Measurements from ENCODE around the gene MAGI2. TPM values are rescaled to one million over a fixed set of nuclear protein-coding genes. Genes with fewer than 3 reads are reported as not detected.

MAGI2 gene
- total and polyA plus RNA-seq, 2 of the 13 experiments (the other 11 are each of a cell fraction or from before 2014, with no cell fraction given) = 1.5 to 3.8 TPM

DNA sequence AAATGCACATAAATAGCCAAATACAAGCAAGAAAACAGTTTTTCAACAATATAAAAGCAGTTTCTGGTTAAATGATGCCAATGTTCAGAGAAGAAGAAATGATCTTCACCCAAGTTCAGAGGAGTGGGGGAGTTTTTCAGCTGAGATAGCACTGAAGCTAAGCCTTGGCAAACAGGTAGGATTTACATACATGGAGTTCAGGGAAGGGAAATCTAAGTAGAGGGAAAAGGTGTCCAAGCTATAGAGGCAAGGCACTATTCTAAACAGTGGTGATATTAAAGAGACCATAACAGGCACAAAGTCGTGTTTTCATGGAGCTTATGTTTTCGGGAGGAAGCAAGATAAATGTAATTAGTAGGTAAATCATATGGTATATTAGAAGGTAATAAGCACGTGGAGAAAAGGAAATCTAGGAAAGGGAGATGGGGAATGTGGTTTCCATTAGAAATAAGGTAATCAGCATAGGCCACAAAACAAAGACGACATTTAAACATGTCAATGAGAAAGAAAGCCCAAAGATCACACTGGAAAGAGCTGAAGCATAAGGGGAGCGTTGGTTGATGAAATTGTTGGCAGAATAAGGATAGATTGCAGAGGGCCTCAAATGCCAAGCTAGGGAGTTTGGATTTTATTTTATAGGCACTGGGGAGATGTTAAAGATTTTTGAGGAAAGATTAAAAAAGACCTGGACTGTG is 704.3 kb downstream of the MAGI2 start:
- no peaks in the 10 kb centered on the region for H3K4me1 ChIP-seq (ENCODE audit: insufficient read depth, low read length)
- no peaks in the 10 kb centered on the region for H4K20me1 ChIP-seq (ENCODE audit: insufficient read depth, low read length)
- DNase-seq (ENCODE audit: low spot score) (no peak), FAIRE-seq (no peak), ATAC-seq (no peak)
- 16% methylated on average over 5 of the region's 5 CpGs for WGBS (ENCODE audit: low lambda C conversion rate)
- no peak overlapping the region for H3K27ac ChIP-seq (ENCODE audit: extremely low read length, insufficient read depth, low read length)
- H3K9ac ChIP-seq (ENCODE audit: insufficient read depth, low read depth, low read length) = no peak overlapping the region
- H3K27me3 ChIP-seq (ENCODE audit: control insufficient read depth in 1 of 2, insufficient read depth in 2 of 2, low read length in 2 of 2) = no peaks in the 10 kb centered on the region
- 0 out of 2 replicates have a peak, but pooled peaks cover 8% of the 10 kb centered on the region for H3K9me3 ChIP-seq (ENCODE audit: low read length)
- H2AFZ ChIP-seq (ENCODE audit: low read length) = no peak overlapping the region
- intact Hi-C loops (cut with micrococcal nuclease; ENCODE audit: unreplicated experiment) (no loop called here), in situ Hi-C loops (cut with HindIII; ENCODE audit: extremely low pct_ligation_motif_present, low pct_unique_long_range_greater_than_20kb) (no loop called here)
- TF ChIP-seq TBP (CRISPR knock-in tag; IDR thresholded peaks at IDR 0.05) (no peak), HNF4A (CRISPR knock-in tag; IDR thresholded peaks at IDR 0.05) (no peak), ZNF672 (CRISPR knock-in tag; IDR thresholded peaks at IDR 0.05) (no peak), ZNF530 (CRISPR knock-in tag; IDR thresholded peaks at IDR 0.05; ENCODE audit: low read depth) (no peak), ZNF724P (CRISPR knock-in tag; IDR thresholded peaks at IDR 0.05; ENCODE audit: borderline replicate concordance) (no peak), TP53 (CRISPR knock-in tag; conservative IDR thresholded peaks at IDR 0.05) (no peak), NFKBIZ (CRISPR knock-in tag; IDR thresholded peaks at IDR 0.05) (no peak), ZKSCAN1 (IDR thresholded peaks at IDR 0.05; ENCODE audit: low read length) (no peak), ZNF430 (CRISPR knock-in tag; IDR thresholded peaks at IDR 0.05) (no peak), ZNF720 (CRISPR knock-in tag; IDR thresholded peaks at IDR 0.05) (no peak), KMT2A (CRISPR knock-in tag; IDR thresholded peaks at IDR 0.05) (no peak)
- TF ChIP-seq, protein P1, sequence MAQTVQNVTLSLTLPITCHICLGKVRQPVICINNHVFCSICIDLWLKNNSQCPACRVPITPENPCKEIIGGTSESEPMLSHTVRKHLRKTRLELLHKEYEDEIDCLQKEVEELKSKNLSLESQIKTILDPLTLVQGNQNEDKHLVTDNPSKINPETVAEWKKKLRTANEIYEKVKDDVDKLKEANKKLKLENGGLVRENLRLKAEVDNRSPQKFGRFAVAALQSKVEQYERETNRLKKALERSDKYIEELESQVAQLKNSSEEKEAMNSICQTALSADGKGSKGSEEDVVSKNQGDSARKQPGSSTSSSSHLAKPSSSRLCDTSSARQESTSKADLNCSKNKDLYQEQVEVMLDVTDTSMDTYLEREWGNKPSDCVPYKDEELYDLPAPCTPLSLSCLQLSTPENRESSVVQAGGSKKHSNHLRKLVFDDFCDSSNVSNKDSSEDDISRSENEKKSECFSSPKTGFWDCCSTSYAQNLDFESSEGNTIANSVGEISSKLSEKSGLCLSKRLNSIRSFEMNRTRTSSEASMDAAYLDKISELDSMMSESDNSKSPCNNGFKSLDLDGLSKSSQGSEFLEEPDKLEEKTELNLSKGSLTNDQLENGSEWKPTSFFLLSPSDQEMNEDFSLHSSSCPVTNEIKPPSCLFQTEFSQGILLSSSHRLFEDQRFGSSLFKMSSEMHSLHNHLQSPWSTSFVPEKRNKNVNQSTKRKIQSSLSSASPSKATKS (CRISPR knock-in tag; IDR thresholded peaks at IDR 0.05) = no peak
- TF ChIP-seq, protein P2, sequence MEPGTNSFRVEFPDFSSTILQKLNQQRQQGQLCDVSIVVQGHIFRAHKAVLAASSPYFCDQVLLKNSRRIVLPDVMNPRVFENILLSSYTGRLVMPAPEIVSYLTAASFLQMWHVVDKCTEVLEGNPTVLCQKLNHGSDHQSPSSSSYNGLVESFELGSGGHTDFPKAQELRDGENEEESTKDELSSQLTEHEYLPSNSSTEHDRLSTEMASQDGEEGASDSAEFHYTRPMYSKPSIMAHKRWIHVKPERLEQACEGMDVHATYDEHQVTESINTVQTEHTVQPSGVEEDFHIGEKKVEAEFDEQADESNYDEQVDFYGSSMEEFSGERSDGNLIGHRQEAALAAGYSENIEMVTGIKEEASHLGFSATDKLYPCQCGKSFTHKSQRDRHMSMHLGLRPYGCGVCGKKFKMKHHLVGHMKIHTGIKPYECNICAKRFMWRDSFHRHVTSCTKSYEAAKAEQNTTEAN (CRISPR knock-in tag; conservative IDR thresholded peaks at IDR 0.05) = no peak
- TF ChIP-seq, protein P3, sequence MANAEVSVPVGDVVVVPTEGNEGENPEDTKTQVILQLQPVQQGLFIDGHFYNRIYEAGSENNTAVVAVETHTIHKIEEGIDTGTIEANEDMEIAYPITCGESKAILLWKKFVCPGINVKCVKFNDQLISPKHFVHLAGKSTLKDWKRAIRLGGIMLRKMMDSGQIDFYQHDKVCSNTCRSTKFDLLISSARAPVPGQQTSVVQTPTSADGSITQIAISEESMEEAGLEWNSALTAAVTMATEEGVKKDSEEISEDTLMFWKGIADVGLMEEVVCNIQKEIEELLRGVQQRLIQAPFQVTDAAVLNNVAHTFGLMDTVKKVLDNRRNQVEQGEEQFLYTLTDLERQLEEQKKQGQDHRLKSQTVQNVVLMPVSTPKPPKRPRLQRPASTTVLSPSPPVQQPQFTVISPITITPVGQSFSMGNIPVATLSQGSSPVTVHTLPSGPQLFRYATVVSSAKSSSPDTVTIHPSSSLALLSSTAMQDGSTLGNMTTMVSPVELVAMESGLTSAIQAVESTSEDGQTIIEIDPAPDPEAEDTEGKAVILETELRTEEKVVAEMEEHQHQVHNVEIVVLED (CRISPR knock-in tag; IDR thresholded peaks at IDR 0.05; ENCODE audit: borderline replicate concordance) = no peak
- TF ChIP-seq, protein P4, sequence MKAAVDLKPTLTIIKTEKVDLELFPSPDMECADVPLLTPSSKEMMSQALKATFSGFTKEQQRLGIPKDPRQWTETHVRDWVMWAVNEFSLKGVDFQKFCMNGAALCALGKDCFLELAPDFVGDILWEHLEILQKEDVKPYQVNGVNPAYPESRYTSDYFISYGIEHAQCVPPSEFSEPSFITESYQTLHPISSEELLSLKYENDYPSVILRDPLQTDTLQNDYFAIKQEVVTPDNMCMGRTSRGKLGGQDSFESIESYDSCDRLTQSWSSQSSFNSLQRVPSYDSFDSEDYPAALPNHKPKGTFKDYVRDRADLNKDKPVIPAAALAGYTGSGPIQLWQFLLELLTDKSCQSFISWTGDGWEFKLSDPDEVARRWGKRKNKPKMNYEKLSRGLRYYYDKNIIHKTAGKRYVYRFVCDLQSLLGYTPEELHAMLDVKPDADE (CRISPR knock-in tag; IDR thresholded peaks at IDR 0.05) = no peak
- TF ChIP-seq, protein P5, sequence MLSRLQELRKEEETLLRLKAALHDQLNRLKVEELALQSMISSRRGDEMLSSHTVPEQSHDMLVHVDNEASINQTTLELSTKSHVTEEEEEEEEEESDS (CRISPR knock-in tag; IDR thresholded peaks at IDR 0.05; ENCODE audit: borderline replicate concordance) = no peak
- CTCF ChIA-PET (ENCODE audit: low intra/inter-chr PET ratio, low total read pairs) = no interaction called here
- no peaks in the 10 kb centered on the region for H3K36me3 ChIP-seq (replicated peaks in 1 of 2; ENCODE audit: control insufficient read depth in 1 of 2, insufficient read depth in 2 of 2, low read length in 2 of 2)
- no peak overlapping the region for H3K4me3 ChIP-seq (replicated peaks in 1 of 3; ENCODE audit: insufficient read depth in 1 of 3, low read depth in 2 of 3, low read length in 3 of 3)
- no peak overlapping the region for H3K4me2 ChIP-seq (ENCODE audit: low read depth, low read length)
- BruUV-seq (replicated peaks) = no TSS peak
- H3K79me2 ChIP-seq (ENCODE audit: insufficient read depth, low read length) = no peaks in the 10 kb centered on the region
- POLR2A ChIA-PET = no interaction called here
